Stimulated activated naive CD4-positive, alpha-beta T cell (primary cell): Measurements from ENCODE around the gene PPM1M.

Experiments
- DNase-seq, 6 experiments: peaks; one replicate each; lab custom pipeline; 2025; lab: John Stamatoyannopoulos, UW

The PPM1M gene

DNA sequence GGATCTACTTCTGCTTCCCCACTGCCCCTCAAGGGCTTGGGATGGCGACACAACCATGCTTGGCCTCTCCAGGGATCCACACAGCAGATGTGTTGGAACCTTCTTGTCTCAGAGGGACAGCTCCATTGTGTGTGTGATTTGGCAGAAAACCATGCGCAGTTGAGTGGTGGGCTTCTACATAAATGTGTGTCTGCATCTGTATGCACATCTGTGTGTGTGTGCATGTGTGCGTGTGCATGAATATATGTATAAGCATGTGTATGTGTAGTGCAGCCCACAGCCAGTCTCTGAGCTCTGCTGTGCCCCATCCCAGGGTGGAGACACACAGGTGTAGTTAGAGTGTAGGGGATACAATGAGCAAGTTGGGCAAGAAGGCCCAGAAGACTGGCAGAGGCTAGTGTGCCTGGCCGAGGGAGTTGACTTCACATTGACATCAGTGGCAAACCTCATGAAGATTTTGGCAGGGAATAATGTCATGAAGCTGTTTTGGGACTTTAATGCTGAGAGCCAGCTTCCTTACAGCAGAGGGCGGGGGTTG, 50.2 kb downstream of the PPM1M start:
- no peak for DNase-seq

DNA sequence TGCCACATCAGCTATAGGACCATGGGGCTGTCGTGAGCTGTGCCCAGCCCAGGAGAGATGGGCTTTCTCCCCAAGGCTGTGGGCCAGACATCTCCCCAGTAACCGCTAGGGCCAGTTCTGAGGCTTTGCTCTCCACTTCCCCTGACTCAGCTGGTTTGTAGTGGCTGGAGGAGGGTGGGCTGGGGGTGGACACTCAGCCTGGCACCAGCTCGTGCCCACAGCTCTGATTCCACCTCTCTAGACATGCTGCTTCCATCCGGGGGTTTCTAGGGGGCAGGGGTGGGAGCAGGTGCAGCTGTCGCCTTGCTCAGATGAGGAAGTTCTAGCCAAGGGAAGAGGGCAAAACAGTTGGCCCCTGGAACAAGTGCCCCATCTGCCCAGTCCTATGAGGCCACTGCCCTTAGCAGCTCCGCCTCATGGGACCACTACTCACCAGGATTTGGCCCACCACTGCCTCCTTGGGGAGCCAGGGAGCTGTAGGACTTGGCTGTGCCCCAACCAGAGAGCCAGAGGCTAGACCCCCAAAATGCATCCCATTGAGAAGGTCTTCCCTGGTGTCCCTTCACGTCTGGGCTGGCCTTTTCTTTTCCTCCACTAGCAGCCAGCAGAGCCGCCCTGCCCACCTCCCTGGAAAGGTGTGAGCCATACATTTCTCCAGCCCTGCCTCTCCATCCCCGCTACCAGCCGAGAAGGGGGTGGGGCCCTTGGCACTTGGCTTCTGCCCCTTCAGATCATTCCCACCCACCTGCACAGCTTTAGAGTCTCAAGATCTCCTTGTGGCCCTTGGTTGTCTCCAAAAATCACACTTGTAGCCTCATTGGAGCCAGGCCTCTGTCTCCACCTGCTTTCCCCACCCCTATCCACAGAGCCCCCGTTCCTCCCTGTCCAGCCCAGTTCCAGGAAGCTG, 51.9 kb downstream of the PPM1M start:
- DNase-seq: no peak

GRCh38 chr3:52298149-52299098, 52.9 kb downstream of the PPM1M start:
- DNase-seq: no peak

GRCh38 chr3:52299247-52299878, 53.8 kb downstream of the PPM1M start:
- no peak for DNase-seq
